Measurements from ENCODE around the gene TGIF2.

Gene TGIF2

DNA sequence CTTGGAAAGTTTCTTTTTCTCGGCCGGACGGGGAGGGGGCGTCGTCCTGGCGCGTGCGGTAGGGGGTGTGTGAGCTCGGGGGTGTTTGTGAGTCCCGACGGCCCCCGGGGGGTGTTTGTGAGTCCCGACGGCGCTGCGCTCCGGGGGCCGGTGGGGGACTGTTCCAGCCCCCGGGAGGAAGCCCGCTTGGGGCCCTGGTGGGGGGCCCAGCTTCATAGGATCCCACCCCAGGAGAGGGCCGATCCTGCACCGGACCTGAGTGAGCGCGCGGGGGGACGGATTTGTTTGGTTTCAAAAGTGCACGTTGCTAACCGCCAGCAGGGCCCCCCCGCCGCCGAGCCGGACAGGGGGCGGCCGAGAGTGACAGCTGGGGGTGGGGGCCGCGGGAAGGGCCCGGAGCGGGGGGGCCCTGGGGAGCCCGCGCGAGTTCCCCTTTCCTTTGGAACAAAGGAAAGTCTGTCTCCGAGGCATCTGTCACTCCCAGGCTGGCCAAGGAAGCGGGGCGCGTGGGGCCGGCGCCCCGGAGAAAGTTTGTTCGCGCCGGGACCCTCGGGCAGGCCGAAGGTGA is 485 bp downstream of the TGIF2 start (continued):
- TF ChIP-seq, protein P1, sequence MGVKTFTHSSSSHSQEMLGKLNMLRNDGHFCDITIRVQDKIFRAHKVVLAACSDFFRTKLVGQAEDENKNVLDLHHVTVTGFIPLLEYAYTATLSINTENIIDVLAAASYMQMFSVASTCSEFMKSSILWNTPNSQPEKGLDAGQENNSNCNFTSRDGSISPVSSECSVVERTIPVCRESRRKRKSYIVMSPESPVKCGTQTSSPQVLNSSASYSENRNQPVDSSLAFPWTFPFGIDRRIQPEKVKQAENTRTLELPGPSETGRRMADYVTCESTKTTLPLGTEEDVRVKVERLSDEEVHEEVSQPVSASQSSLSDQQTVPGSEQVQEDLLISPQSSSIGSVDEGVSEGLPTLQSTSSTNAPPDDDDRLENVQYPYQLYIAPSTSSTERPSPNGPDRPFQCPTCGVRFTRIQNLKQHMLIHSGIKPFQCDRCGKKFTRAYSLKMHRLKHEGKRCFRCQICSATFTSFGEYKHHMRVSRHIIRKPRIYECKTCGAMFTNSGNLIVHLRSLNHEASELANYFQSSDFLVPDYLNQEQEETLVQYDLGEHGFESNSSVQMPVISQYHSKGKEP (tag by site-specific recombination; IDR thresholded peaks at IDR 0.05): no peak
- TF ChIP-seq ZSCAN4 (tag by site-specific recombination; IDR thresholded peaks at IDR 0.05) (no peak), ZNF473 (tag by site-specific recombination; IDR thresholded peaks at IDR 0.05) (no peak), MYNN (tag by site-specific recombination; IDR thresholded peaks at IDR 0.05; ENCODE audit: borderline replicate concordance) (no peak), ZNF530 (tag by site-specific recombination; IDR thresholded peaks at IDR 0.05; ENCODE audit: low read depth) (no peak), ZNF223 (tag by site-specific recombination; IDR thresholded peaks at IDR 0.05) (no peak), ZNF660 (tag by site-specific recombination; IDR thresholded peaks at IDR 0.05) (no peak), ZNF585B (tag by site-specific recombination; IDR thresholded peaks at IDR 0.05) (peak; percentile 9; the same call in 1 of the 2 replicates), ZNF768 (tag by site-specific recombination; IDR thresholded peaks at IDR 0.05) (no peak)

GRCh38 chr20:36574366-36575135 is 1.2 kb downstream of the TGIF2 start:
- POLR2A ChIA-PET: interaction anchor here (0.9 to 3.1 kb wide), 3 partner anchors 30 to 248 kb away, joined by 3 to 26 read pairs (median 7); partner anchors contain the start of gene RAB5IF
- H3K4me3 ChIP-seq (ENCODE audit: low read depth, low read length): peak overlapping the region; percentile 70
- H3K36me3 ChIP-seq (ENCODE audit: control insufficient read depth in 2 of 2, insufficient read depth in 1 of 2, low read length in 2 of 2): peaks cover 0 to 13% of the 10 kb centered on the region in 2 experiments; a peak in 2 of 3 replicates
- H3K4me1 ChIP-seq (ENCODE audit: control insufficient read depth, insufficient read depth, low read length): peaks cover 4% of the 10 kb centered on the region; the same call in 1 of the 2 replicates
- peak overlapping the region; percentile 94 for H3K27ac ChIP-seq (ENCODE audit: extremely low read depth, low read depth, low read length)
- CTCF ChIA-PET: interaction anchor here (0.6 to 2.1 kb wide), 4 partner anchors 13 to 32 kb away, joined by 3 to 11 read pairs (median 4); partner anchors contain the start of gene RAB5IF
- H3K9me3 ChIP-seq (ENCODE audit: control insufficient read depth, insufficient read depth, low read depth, low read length): no peaks in the 10 kb centered on the region
- TF ChIP-seq ZFP37 (tag by site-specific recombination; IDR thresholded peaks at IDR 0.05) (peak; percentile 82), ZBTB20 (tag by site-specific recombination; IDR thresholded peaks at IDR 0.05) (peak; percentile 65), KLF7 (tag by site-specific recombination; IDR thresholded peaks at IDR 0.05; ENCODE audit: borderline replicate concordance) (0 out of 2 replicates have a peak, but pooled peaks have one; percentile 21), YY1 (tag by site-specific recombination; IDR thresholded peaks at IDR 0.05) (0 out of 2 replicates have a peak, but pooled peaks have one; percentile 13), ZNF692 (tag by site-specific recombination; IDR thresholded peaks at IDR 0.05) (peak; percentile 37; the same call in 1 of the 2 replicates), GLIS2 (tag by site-specific recombination; IDR thresholded peaks at IDR 0.05) (peak; percentile 98), ZNF707 (tag by site-specific recombination; IDR thresholded peaks at IDR 0.05) (no peak), WT1 (tag by site-specific recombination; IDR thresholded peaks at IDR 0.05) (peak; percentile 93), ZIC2 (tag by site-specific recombination; IDR thresholded peaks at IDR 0.05) (peak; percentile 81), ZNF837 (tag by site-specific recombination; IDR thresholded peaks at IDR 0.05) (peak; percentile 76), ZNF585B (tag by site-specific recombination; IDR thresholded peaks at IDR 0.05) (no peak)
- TF ChIP-seq, protein P2, sequence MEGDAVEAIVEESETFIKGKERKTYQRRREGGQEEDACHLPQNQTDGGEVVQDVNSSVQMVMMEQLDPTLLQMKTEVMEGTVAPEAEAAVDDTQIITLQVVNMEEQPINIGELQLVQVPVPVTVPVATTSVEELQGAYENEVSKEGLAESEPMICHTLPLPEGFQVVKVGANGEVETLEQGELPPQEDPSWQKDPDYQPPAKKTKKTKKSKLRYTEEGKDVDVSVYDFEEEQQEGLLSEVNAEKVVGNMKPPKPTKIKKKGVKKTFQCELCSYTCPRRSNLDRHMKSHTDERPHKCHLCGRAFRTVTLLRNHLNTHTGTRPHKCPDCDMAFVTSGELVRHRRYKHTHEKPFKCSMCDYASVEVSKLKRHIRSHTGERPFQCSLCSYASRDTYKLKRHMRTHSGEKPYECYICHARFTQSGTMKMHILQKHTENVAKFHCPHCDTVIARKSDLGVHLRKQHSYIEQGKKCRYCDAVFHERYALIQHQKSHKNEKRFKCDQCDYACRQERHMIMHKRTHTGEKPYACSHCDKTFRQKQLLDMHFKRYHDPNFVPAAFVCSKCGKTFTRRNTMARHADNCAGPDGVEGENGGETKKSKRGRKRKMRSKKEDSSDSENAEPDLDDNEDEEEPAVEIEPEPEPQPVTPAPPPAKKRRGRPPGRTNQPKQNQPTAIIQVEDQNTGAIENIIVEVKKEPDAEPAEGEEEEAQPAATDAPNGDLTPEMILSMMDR (tag by site-specific recombination; IDR thresholded peaks at IDR 0.05): peak; percentile 62
- TF ChIP-seq, protein P3, sequence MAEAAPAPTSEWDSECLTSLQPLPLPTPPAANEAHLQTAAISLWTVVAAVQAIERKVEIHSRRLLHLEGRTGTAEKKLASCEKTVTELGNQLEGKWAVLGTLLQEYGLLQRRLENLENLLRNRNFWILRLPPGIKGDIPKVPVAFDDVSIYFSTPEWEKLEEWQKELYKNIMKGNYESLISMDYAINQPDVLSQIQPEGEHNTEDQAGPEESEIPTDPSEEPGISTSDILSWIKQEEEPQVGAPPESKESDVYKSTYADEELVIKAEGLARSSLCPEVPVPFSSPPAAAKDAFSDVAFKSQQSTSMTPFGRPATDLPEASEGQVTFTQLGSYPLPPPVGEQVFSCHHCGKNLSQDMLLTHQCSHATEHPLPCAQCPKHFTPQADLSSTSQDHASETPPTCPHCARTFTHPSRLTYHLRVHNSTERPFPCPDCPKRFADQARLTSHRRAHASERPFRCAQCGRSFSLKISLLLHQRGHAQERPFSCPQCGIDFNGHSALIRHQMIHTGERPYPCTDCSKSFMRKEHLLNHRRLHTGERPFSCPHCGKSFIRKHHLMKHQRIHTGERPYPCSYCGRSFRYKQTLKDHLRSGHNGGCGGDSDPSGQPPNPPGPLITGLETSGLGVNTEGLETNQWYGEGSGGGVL (tag by site-specific recombination; IDR thresholded peaks at IDR 0.05): peak; percentile 70
- TF ChIP-seq, protein P4, sequence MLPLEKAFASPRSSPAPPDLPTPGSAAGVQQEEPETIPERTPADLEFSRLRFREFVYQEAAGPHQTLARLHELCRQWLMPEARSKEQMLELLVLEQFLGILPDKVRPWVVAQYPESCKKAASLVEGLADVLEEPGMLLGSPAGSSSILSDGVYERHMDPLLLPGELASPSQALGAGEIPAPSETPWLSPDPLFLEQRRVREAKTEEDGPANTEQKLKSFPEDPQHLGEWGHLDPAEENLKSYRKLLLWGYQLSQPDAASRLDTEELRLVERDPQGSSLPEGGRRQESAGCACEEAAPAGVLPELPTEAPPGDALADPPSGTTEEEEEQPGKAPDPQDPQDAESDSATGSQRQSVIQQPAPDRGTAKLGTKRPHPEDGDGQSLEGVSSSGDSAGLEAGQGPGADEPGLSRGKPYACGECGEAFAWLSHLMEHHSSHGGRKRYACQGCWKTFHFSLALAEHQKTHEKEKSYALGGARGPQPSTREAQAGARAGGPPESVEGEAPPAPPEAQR (tag by site-specific recombination; IDR thresholded peaks at IDR 0.05): no peak
